Measurements from ENCODE around the gene ARHGAP15. TPM values are rescaled to one million over a fixed set of nuclear protein-coding genes. Genes with fewer than 3 reads are reported as not detected.

ARHGAP15 gene
- polyA plus RNA-seq, 4 donors: 3.4 to 8.1 (median 4.9) TPM

GRCh38 chr2:143698352-143698751, 569.1 kb downstream of the ARHGAP15 start:
- no peak for DNase-seq (ENCODE audit: low read depth in 4 of 4, low spot score in 3 of 4)

GRCh38 chr2:143698888-143699570, 569.8 kb downstream of the ARHGAP15 start:
- DNase-seq (ENCODE audit: low read depth in 4 of 4, low spot score in 3 of 4): no peak

- DNase-seq (ENCODE audit: low read depth in 4 of 4, low spot score in 3 of 4): no peak
Observed at GRCh38 chr2:143700865-143701264, 571.6 kb downstream of the ARHGAP15 start.

- DNase-seq (ENCODE audit: low read depth in 4 of 4, low spot score in 3 of 4): no peak
Observed at GRCh38 chr2:143701785-143702184, 572.6 kb downstream of the ARHGAP15 start.

GRCh38 chr2:143702931-143703330, 573.7 kb downstream of the ARHGAP15 start:
- DNase-seq (ENCODE audit: low read depth in 4 of 4, low spot score in 3 of 4): no peak

GRCh38 chr2:143704451-143705106, 575.4 kb downstream of the ARHGAP15 start:
- no peak for DNase-seq (ENCODE audit: low read depth in 4 of 4, low spot score in 3 of 4)

- DNase-seq (ENCODE audit: low read depth in 4 of 4, low spot score in 3 of 4): no peak
Observed at GRCh38 chr2:143705108-143705707, 576.0 kb downstream of the ARHGAP15 start.

- no peak for DNase-seq (ENCODE audit: low read depth in 4 of 4, low spot score in 3 of 4)
Observed at GRCh38 chr2:143706354-143706753, 577.1 kb downstream of the ARHGAP15 start.

GRCh38 chr2:143708682-143709081, 579.5 kb downstream of the ARHGAP15 start:
- no peak for DNase-seq (ENCODE audit: low read depth in 4 of 4, low spot score in 3 of 4)

GRCh38 chr2:143710196-143710595, 581.0 kb downstream of the ARHGAP15 start:
- DNase-seq (ENCODE audit: low read depth in 4 of 4, low spot score in 3 of 4): no peak

GRCh38 chr2:143710879-143711278, 581.7 kb downstream of the ARHGAP15 start:
- no peak for DNase-seq (ENCODE audit: low read depth in 4 of 4, low spot score in 3 of 4)

GRCh38 chr2:143716522-143716921, 587.3 kb downstream of the ARHGAP15 start:
- no peak for DNase-seq (ENCODE audit: low read depth in 4 of 4, low spot score in 3 of 4)

- DNase-seq (ENCODE audit: low read depth in 4 of 4, low spot score in 3 of 4): no peak
Observed at GRCh38 chr2:143717053-143717452, 587.8 kb downstream of the ARHGAP15 start.

GRCh38 chr2:143717536-143718168, 588.4 kb downstream of the ARHGAP15 start:
- DNase-seq (ENCODE audit: low read depth in 4 of 4, low spot score in 3 of 4): peak in 1 of 4 donors; percentile 20

- DNase-seq (ENCODE audit: low read depth in 4 of 4, low spot score in 3 of 4): no peak
Observed at GRCh38 chr2:143718745-143719144, 589.5 kb downstream of the ARHGAP15 start.

- DNase-seq (ENCODE audit: low read depth in 4 of 4, low spot score in 3 of 4): no peak
Observed at GRCh38 chr2:143719406-143719805, 590.2 kb downstream of the ARHGAP15 start.

- DNase-seq (ENCODE audit: low read depth in 4 of 4, low spot score in 3 of 4): no peak
Observed at GRCh38 chr2:143720095-143720664, 591.0 kb downstream of the ARHGAP15 start.

GRCh38 chr2:143725400-143725799, 596.2 kb downstream of the ARHGAP15 start:
- DNase-seq (ENCODE audit: low read depth in 4 of 4, low spot score in 3 of 4): no peak

GRCh38 chr2:143726151-143726845, 597.1 kb downstream of the ARHGAP15 start:
- no peak for DNase-seq (ENCODE audit: low read depth in 4 of 4, low spot score in 3 of 4)

GRCh38 chr2:143728498-143728897, 599.3 kb downstream of the ARHGAP15 start:
- no peak for DNase-seq (ENCODE audit: low read depth in 4 of 4, low spot score in 3 of 4)

All from left renal pelvis (tissue), 4 donors.